KOPT-K1 (cell line): ENCODE data around the gene CDX4.
"Not testable (repeated sequence)": the region's sequence is repeated elsewhere in the genome, so short reads cannot be mapped to it uniquely, and the experiment has no call there.

Experiments
- H3K27ac ChIP-seq: fragments of 200-600 bp; sonication (generic); 2 replicates; pipeline ENCODE4 v1.5.1; 2016; ENCODE audit warnings: antibody characterized with exemption, mild to moderate bottlenecking, low read depth, low read length; ENCODE audit not compliant: poor library complexity, severe bottlenecking
- H3K36me3 ChIP-seq: fragments of 200-600 bp; sonication (generic); 2 replicates; pipeline ENCODE4 v1.5.1; 2017; ENCODE audit warnings: antibody characterized with exemption, mild to moderate bottlenecking, low read length, moderate library complexity; ENCODE audit not compliant: insufficient read depth
- H3K9me3 ChIP-seq: fragments of 200-600 bp; sonication (generic); 2 replicates; pipeline ENCODE4 v1.5.1; 2017; ENCODE audit warnings: antibody characterized with exemption, low read length, mild to moderate bottlenecking; ENCODE audit not compliant: insufficient read depth, poor library complexity, severe bottlenecking

Gene CDX4

GRCh38 chrX:73446831-73447230 is at the start of gene CDX4:
TSS of gene CDX4 (plus strand) at chrX:73447053. CDS start at chrX:73447254, 201 bp downstream.
- Histone ChIP-seq H3K27ac (no peak within 1 kb of the TSS), H3K9me3 (no peaks in the 10 kb centered on the region), H3K36me3 (no peaks in the 10 kb centered on the region)

- no peaks in the 10 kb centered on the region for H3K9me3 ChIP-seq
- H3K27ac ChIP-seq: no peak overlapping the region
- no peaks in the 10 kb centered on the region for H3K36me3 ChIP-seq
Observed at GRCh38 chrX:73398185-73398914, 48.5 kb upstream of the CDX4 start.

GRCh38 chrX:73400136-73400748 is 46.6 kb upstream of the CDX4 start:
- H3K9me3 ChIP-seq: no peaks in the 10 kb centered on the region
- H3K36me3 ChIP-seq: no peaks in the 10 kb centered on the region
- H3K27ac ChIP-seq: no peak overlapping the region

- Histone ChIP-seq H3K27ac (no peak overlapping the region), H3K36me3 (no peaks in the 10 kb centered on the region), H3K9me3 (no peaks in the 10 kb centered on the region)
Observed at GRCh38 chrX:73401591-73402266, 45.1 kb upstream of the CDX4 start.

GRCh38 chrX:73412930-73413329 is 33.9 kb upstream of the CDX4 start:
- Histone ChIP-seq H3K9me3 (no peaks in the 10 kb centered on the region), H3K36me3 (no peaks in the 10 kb centered on the region), H3K27ac (no peak overlapping the region)

- Histone ChIP-seq H3K36me3 (no peaks in the 10 kb centered on the region), H3K9me3 (no peaks in the 10 kb centered on the region), H3K27ac (no peak overlapping the region)
Observed at GRCh38 chrX:73447311-73447794, 500 bp downstream of the CDX4 start.

GRCh38 chrX:73448379-73448778 is 1.5 kb downstream of the CDX4 start:
- Histone ChIP-seq H3K36me3 (no peaks in the 10 kb centered on the region), H3K9me3 (no peaks in the 10 kb centered on the region), H3K27ac (no peak overlapping the region)

- Histone ChIP-seq H3K36me3 (no peaks in the 10 kb centered on the region), H3K9me3 (no peaks in the 10 kb centered on the region), H3K27ac (no peak overlapping the region)
Observed at GRCh38 chrX:73455171-73455570, 8.3 kb downstream of the CDX4 start.

- H3K27ac ChIP-seq: no peak overlapping the region
- H3K9me3 ChIP-seq: no peaks in the 10 kb centered on the region
- H3K36me3 ChIP-seq: no peaks in the 10 kb centered on the region
Observed at GRCh38 chrX:73457306-73457705, 10.5 kb downstream of the CDX4 start.

- H3K36me3 ChIP-seq: no peaks in the 10 kb centered on the region
- no peaks in the 10 kb centered on the region for H3K9me3 ChIP-seq
- H3K27ac ChIP-seq: no peak overlapping the region
Observed at GRCh38 chrX:73468376-73468775, 21.5 kb downstream of the CDX4 start.

- Histone ChIP-seq H3K36me3 (no peaks in the 10 kb centered on the region), H3K9me3 (no peaks in the 10 kb centered on the region)
Observed at GRCh38 chrX:73478961-73479360, 32.1 kb downstream of the CDX4 start.

GRCh38 chrX:73481521-73481920 is 34.7 kb downstream of the CDX4 start:
- Histone ChIP-seq H3K27ac (no peak overlapping the region), H3K36me3 (no peaks in the 10 kb centered on the region)

More at GRCh38 chrX:73478961-73479360, 32.1 kb downstream of the CDX4 start:
- H3K27ac ChIP-seq: no peak overlapping the region

GRCh38 chrX:73490661-73491060 is 43.8 kb downstream of the CDX4 start:
- no peaks in the 10 kb centered on the region for H3K36me3 ChIP-seq
- H3K9me3 ChIP-seq: no peaks in the 10 kb centered on the region
- no peak overlapping the region for H3K27ac ChIP-seq

More at GRCh38 chrX:73481521-73481920, 34.7 kb downstream of the CDX4 start:
- no peaks in the 10 kb centered on the region for H3K9me3 ChIP-seq

- H3K9me3 ChIP-seq, H3K36me3 ChIP-seq, H3K27ac ChIP-seq: not testable (repeated sequence)
Observed at GRCh38 chrX:73492178-73492577, 45.3 kb downstream of the CDX4 start.
